Mucosa of descending colon (tissue), 3 donors: ENCODE measurements around the gene C6. TPM values are rescaled to one million over a fixed set of nuclear protein-coding genes. Genes with fewer than 3 reads are reported as not detected.
"Not testable (repeated sequence)": the region's sequence is repeated elsewhere in the genome, so short reads cannot be mapped to it uniquely, and the experiment has no call there.

Experiments used
- ATAC-seq: fragments of 200-7000 bp; cut with Tn5 transposase; one replicate; pipeline ENCODE4 v1.9.1; 2020; ENCODE audit warnings: mild to moderate bottlenecking, moderate library complexity
- DNase-seq, 3 donors: peaks; one replicate each; pipeline ENCODE4 v3.0.0-alpha.2; 2020
- H3K36me3 ChIP-seq: fragments of 200-600 bp; one replicate; pipeline ENCODE4 v1.8.0; 2021; ENCODE audit warnings: low read depth, mild to moderate bottlenecking
- H3K4me1 ChIP-seq: fragments of 200-600 bp; one replicate; pipeline ENCODE4 v1.8.0; 2021; ENCODE audit warnings: low read depth, mild to moderate bottlenecking
- H3K4me3 ChIP-seq: fragments of 200-600 bp; one replicate; pipeline ENCODE4 v1.8.0; 2021; ENCODE audit warnings: mild to moderate bottlenecking
- H3K9me3 ChIP-seq: fragments of 200-600 bp; one replicate; pipeline ENCODE4 v1.8.0; 2021; ENCODE audit warnings: mild to moderate bottlenecking
- CTCF ChIP-seq: fragments of 200-600 bp; IDR thresholded peaks from one replicate; pipeline ENCODE4 v1.8.0; 2022; ENCODE audit warnings: antibody characterized with exemption, mild to moderate bottlenecking
- intact Hi-C, 2 donors: fragments of 100-400 bp; cut with DNase I in 1 of 2; cut with micrococcal nuclease in 1 of 2; formaldehyde crosslinking; loops; one replicate each; pipeline versions ENCODE4 v1.11.0 to v1.11.1; 2022; cut with DNase I, micrococcal nuclease
- total RNA-seq, 3 donors: library from RNA; stranded (reverse); fragmentation: NEBNext Ultra II Directional in 2 of 3; extraction: Animal tissue kit (Norgen Biotek cat#: 25700) in 2 of 3; gene quantifications; one replicate each; pipeline versions ENCODE4 v1.2.1 to v1.2.4, GENCODE V29; 2021 to 2023
- donor health status: DM: no; HTN: no; CAD: no; lungs with moderate emphysema.
- donor health status: DM: no; HTN: no; CAD: no.
- donor health status: DM: no; HTN: yes; CAD: no.

C6 gene
- total RNA-seq, 3 donors from 2014 or later: 0.87 to 1.5 (median 1.4) TPM

GRCh38 chr5:41191249-41191648 lies 22.1 kb downstream of the C6 start:
- no peak for DNase-seq
- H3K4me3 ChIP-seq: no peak overlapping the region

GRCh38 chr5:41186143-41186542 lies 27.2 kb downstream of the C6 start:
- ATAC-seq (no peak), DNase-seq (no peak)
- no peak for TF ChIP-seq CTCF
- no peak overlapping the region for H3K4me3 ChIP-seq
- H3K4me1 ChIP-seq: peaks cover 17% of the 10 kb centered on the region
- intact Hi-C loops: no loop called here
- H3K36me3 ChIP-seq: no peaks in the 10 kb centered on the region
- H3K9me3 ChIP-seq: no peaks in the 10 kb centered on the region

More at GRCh38 chr5:41191249-41191648, 22.1 kb downstream of the C6 start:
- ATAC-seq: no peak
- intact Hi-C loops: no loop called here
- H3K9me3 ChIP-seq: no peaks in the 10 kb centered on the region
- no peak for TF ChIP-seq CTCF
- H3K4me1 ChIP-seq: peaks cover 14% of the 10 kb centered on the region
- H3K36me3 ChIP-seq: no peaks in the 10 kb centered on the region

DNA sequence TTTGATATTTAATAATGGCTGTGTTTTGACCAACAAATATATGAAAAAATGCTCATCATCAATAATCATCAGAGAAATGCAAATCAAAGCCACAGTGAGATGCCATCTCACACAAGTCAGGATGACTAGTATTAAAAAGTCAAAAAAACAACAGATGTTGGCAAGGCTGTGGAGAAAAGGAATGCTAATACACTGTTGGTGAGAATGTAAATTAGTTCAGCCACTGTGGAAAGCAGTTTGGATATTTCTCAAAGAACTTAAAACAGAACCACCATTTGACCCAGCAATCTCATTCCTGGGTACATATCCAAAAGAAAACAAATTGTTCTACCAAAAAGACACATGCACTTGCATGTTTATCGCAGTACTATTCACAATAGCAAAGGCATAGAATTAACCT lies 30.0 kb downstream of the C6 start:
- ATAC-seq, intact Hi-C loops, H3K36me3 ChIP-seq, DNase-seq, H3K4me3 ChIP-seq, H3K9me3 ChIP-seq: not testable (repeated sequence)
- peaks cover 17% of the 10 kb centered on the region for H3K4me1 ChIP-seq

GRCh38 chr5:41182666-41183065 lies 30.7 kb downstream of the C6 start:
- peak; percentile 95 for ATAC-seq
- Histone ChIP-seq H3K9me3 (no peaks in the 10 kb centered on the region), H3K4me1 (peaks cover 17% of the 10 kb centered on the region), H3K36me3 (no peaks in the 10 kb centered on the region), H3K4me3 (no peak overlapping the region)
- intact Hi-C loops: no loop called here
- DNase-seq: peak in 1 of 3 donors; percentile 12
- no peak for TF ChIP-seq CTCF

GRCh38 chr5:41181691-41182564 lies 31.4 kb downstream of the C6 start:
- DNase-seq: peak in 1 of 3 donors; percentile 30
- H3K36me3 ChIP-seq: no peaks in the 10 kb centered on the region
- intact Hi-C loops: no loop called here
- H3K9me3 ChIP-seq: no peaks in the 10 kb centered on the region
- TF ChIP-seq CTCF: no peak
- peak; percentile 73 for ATAC-seq
- no peak overlapping the region for H3K4me3 ChIP-seq
- peaks cover 17% of the 10 kb centered on the region for H3K4me1 ChIP-seq

DNA sequence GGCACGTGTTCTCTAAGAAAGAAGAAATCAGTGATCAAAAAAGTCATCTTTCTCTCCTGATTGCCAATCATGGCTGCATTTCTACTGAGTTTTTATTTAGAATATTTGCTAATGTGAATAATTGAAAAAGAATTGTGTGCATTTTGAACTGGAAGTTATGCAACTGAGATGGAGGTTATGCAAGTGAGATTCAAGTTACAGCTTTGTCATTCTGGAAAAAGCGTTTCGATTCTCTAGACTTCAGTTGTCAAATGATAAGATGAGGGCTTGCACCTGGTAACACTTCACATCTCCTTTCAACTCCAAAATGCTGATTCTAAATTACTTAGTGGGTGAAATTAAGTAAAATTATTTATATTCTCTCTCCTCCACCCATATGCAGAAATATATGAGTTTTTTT lies 36.4 kb downstream of the C6 start:
- Histone ChIP-seq H3K4me1 (peaks cover 7% of the 10 kb centered on the region), H3K4me3 (no peak overlapping the region), H3K9me3 (no peaks in the 10 kb centered on the region), H3K36me3 (no peaks in the 10 kb centered on the region)
- intact Hi-C loops: no loop called here
- DNase-seq (no peak), ATAC-seq (no peak)
- no peak for TF ChIP-seq CTCF
